HEK293T (cell line): ENCODE data around the gene CYP2W1.

ENCODE experiments used
- ARNT ChIP-seq: fragments of 450-650 bp; IDR thresholded peaks from 2 replicates; pipeline ENCODE4 v1.6.1; 2017; ENCODE audit warnings: mild to moderate bottlenecking
- BHLHE40 ChIP-seq: fragments of 450-650 bp; IDR thresholded peaks from 2 replicates; pipeline ENCODE4 v1.6.1; 2016; ENCODE audit warnings: mild to moderate bottlenecking, moderate library complexity, borderline replicate concordance
- CTBP1 ChIP-seq: fragments of 450-650 bp; IDR thresholded peaks from 2 replicates; pipeline ENCODE4 v1.6.1; 2016; ENCODE audit warnings: borderline replicate concordance
- FOXM1 ChIP-seq: fragments of 450-650 bp; IDR thresholded peaks from 2 replicates; pipeline ENCODE4 v1.6.1; 2017; ENCODE audit warnings: mild to moderate bottlenecking, borderline replicate concordance
- HDGF ChIP-seq: fragments of 450-650 bp; IDR thresholded peaks from 2 replicates; pipeline ENCODE4 v1.6.1; 2017; ENCODE audit warnings: antibody characterized with exemption, borderline replicate concordance
- SP1 ChIP-seq: fragments of 450-650 bp; IDR thresholded peaks from 2 replicates; pipeline ENCODE4 v1.6.1; 2017

GRCh38 chr7:972110-972509 lies 10.9 kb upstream of the CYP2W1 start:
- TF ChIP-seq BHLHE40 (no peak), HDGF (no peak), FOXM1 (no peak), CTBP1 (no peak), ARNT (no peak), SP1 (no peak)
